ENCODE results near the gene SOX4.
A peak's percentile ranks its signal among the peaks of the same experiment; 100 is the strongest.
"Not testable (repeated sequence)": the region's sequence is repeated elsewhere in the genome, so short reads cannot be mapped to it uniquely, and the experiment has no call there.

Gene SOX4

GRCh38 chr6:21593412-21593926 lies at the start of gene SOX4:
TSS of gene SOX4 (plus strand) at chr6:21593751. CDS start at chr6:21594535, 784 bp downstream.
- peak; percentile 92 to 93 for DNase-seq

- not testable (repeated sequence) for DNase-seq
Measured at GRCh38 chr6:21552286-21552685, 41.3 kb upstream of the SOX4 start.

GRCh38 chr6:21554286-21554685 lies 39.3 kb upstream of the SOX4 start:
- DNase-seq = no peak

GRCh38 chr6:21555197-21555596 lies 38.4 kb upstream of the SOX4 start:
- DNase-seq = no peak

- no peak for DNase-seq
Measured at GRCh38 chr6:21556511-21556910, 37.0 kb upstream of the SOX4 start.

GRCh38 chr6:21556968-21557721 lies 36.4 kb upstream of the SOX4 start:
- DNase-seq = no peak

GRCh38 chr6:21559238-21559637 lies 34.3 kb upstream of the SOX4 start:
- DNase-seq = no peak

- DNase-seq = no peak
Measured at GRCh38 chr6:21560249-21560648, 33.3 kb upstream of the SOX4 start.

GRCh38 chr6:21565431-21565830 lies 28.1 kb upstream of the SOX4 start:
- no peak for DNase-seq

- DNase-seq = no peak
Measured at GRCh38 chr6:21578523-21578922, 15.0 kb upstream of the SOX4 start.

GRCh38 chr6:21582651-21583050 lies 10.9 kb upstream of the SOX4 start:
- no peak for DNase-seq

- DNase-seq = no peak
Measured at GRCh38 chr6:21586300-21586699, 7.3 kb upstream of the SOX4 start.

- no peak for DNase-seq
Measured at GRCh38 chr6:21586740-21587178, 6.8 kb upstream of the SOX4 start.

GRCh38 chr6:21587179-21587960 lies 6.2 kb upstream of the SOX4 start:
- DNase-seq = peak; percentile 81 to 90

GRCh38 chr6:21587961-21588480 lies 5.5 kb upstream of the SOX4 start:
- peak in 1 of 2 donors; percentile 34 for DNase-seq

GRCh38 chr6:21588481-21589351 lies 4.8 kb upstream of the SOX4 start:
- peak; percentile 48 to 65 for DNase-seq

GRCh38 chr6:21589352-21590345 lies 3.9 kb upstream of the SOX4 start:
- DNase-seq = peak; percentile 59 to 93

- no peak for DNase-seq
Measured at GRCh38 chr6:21590346-21590745, 3.2 kb upstream of the SOX4 start.

GRCh38 chr6:21591446-21591845 lies 2.1 kb upstream of the SOX4 start:
- DNase-seq = no peak

- no peak for DNase-seq
Measured at GRCh38 chr6:21592953-21593352, 598 bp upstream of the SOX4 start.

- no peak for DNase-seq
Measured at GRCh38 chr6:21593927-21594415, 420 bp downstream of the SOX4 start.

Data from inflammatory macrophage treated with lipopolysaccharide for 1 hour (primary cell).